Nephron progenitor cell (in vitro differentiated cells): ENCODE data around the gene KRT78.

Experiments
- DNase-seq: peaks from one replicate; pipeline ENCODE4 v3.0.0; 2021
- H3K27ac Mint-ChIP-seq: 2 replicates; pipeline ENCODE4 v1.8.0; 2021; ENCODE audit warnings: mild to moderate bottlenecking, moderate library complexity, mixed read lengths
- H3K27me3 Mint-ChIP-seq: 2 replicates; pipeline ENCODE4 v1.8.0; 2021; ENCODE audit warnings: mild to moderate bottlenecking, low read depth, mixed read lengths; ENCODE audit not compliant: poor library complexity
- H3K36me3 Mint-ChIP-seq: 2 replicates; pipeline ENCODE4 v1.8.0; 2021; ENCODE audit warnings: low read depth, mixed read lengths
- H3K4me1 Mint-ChIP-seq: 2 replicates; pipeline ENCODE4 v1.8.0; 2021; ENCODE audit warnings: mixed read lengths
- H3K4me3 Mint-ChIP-seq: 2 replicates; pipeline ENCODE4 v1.8.0; 2021; ENCODE audit warnings: mild to moderate bottlenecking, moderate library complexity, mixed read lengths
- H3K9me3 Mint-ChIP-seq: 2 replicates; pipeline ENCODE4 v1.8.0; 2021; ENCODE audit warnings: mild to moderate bottlenecking, moderate library complexity, mixed read lengths
- TF ChIP-seq, protein P1 (sequence below): fragments of 200-600 bp; sonication (generic); IDR thresholded peaks from 2 replicates; pipeline ENCODE4 v1.5.0; 2021; ENCODE audit warnings: antibody characterized with exemption

The KRT78 gene

DNA sequence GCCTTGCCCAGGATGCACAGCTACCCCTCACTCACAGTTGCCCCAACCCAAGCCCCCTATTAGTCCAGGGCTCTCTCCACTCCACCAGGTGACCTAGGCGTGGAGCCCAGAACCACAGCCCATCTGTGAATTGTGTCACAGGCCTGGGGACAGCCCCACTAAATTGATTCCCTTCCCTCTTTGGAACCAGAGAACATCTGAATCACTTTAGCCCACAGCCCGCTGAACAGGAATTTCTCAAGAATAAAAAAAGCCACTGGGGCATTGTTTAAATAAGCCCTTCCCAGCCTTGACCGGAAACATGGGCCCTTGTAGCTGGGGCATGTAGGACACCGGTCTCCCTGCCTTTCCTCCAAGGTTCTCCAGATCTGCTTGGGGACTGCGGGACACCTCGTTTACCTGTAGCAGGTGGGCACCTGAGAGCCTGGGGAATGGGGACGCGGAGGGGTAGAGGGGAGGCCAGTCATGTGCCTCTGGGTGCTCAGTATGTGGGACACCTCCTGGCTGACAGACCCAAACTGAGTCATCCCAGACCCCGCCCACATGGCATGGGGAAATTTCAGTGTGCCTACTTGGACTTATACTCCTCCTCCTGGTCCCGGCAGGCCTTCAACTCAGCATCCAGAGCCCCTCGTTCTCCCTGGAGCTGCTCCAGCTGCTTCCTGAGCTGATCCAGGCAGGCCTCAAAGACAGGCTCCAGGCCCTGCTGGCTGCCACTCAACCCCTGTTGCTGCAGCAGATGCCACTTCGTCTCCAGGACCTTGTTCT is 1.3 kb downstream of the KRT78 start:
- H3K4me3 Mint-ChIP-seq: no peak overlapping the region
- H3K36me3 Mint-ChIP-seq: no peaks in the 10 kb centered on the region
- no peaks in the 10 kb centered on the region for H3K4me1 Mint-ChIP-seq
- H3K9me3 Mint-ChIP-seq: no peaks in the 10 kb centered on the region
- H3K27ac Mint-ChIP-seq: no peak overlapping the region
- DNase-seq: no peak
- H3K27me3 Mint-ChIP-seq: peaks cover 24% of the 10 kb centered on the region
- TF ChIP-seq, protein P1, sequence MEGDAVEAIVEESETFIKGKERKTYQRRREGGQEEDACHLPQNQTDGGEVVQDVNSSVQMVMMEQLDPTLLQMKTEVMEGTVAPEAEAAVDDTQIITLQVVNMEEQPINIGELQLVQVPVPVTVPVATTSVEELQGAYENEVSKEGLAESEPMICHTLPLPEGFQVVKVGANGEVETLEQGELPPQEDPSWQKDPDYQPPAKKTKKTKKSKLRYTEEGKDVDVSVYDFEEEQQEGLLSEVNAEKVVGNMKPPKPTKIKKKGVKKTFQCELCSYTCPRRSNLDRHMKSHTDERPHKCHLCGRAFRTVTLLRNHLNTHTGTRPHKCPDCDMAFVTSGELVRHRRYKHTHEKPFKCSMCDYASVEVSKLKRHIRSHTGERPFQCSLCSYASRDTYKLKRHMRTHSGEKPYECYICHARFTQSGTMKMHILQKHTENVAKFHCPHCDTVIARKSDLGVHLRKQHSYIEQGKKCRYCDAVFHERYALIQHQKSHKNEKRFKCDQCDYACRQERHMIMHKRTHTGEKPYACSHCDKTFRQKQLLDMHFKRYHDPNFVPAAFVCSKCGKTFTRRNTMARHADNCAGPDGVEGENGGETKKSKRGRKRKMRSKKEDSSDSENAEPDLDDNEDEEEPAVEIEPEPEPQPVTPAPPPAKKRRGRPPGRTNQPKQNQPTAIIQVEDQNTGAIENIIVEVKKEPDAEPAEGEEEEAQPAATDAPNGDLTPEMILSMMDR: no peak

DNA sequence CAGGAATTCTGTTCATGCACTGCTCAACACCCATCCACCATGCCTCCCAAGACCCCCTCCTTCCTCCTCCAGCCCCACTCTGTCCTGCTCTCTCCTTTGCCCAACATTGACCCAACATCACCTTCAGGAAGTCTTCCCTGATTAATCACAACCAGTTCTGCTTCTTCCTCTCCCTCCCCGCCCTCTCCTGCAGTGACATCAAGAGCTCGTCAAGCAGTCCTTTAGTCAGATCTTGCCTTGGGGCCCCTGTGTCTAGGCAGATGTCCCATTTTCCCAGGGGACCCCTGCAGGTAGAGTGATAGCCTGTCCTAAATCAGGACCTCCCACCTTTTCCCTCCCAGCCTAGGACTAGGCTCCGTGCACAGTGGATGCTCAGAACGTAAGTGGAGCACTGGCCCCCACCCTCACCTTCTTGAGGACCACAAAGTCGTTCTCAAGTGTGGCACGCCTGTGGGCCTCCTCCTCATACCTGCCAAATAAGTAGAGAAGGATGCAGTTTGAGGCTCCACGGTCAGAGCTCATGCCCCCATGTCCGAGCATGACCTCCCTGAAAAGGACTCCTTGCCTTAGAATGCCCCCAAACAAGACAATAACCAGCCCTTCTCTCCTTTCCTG is 2.3 kb downstream of the KRT78 start:
- no peak overlapping the region for H3K27ac Mint-ChIP-seq
- no peaks in the 10 kb centered on the region for H3K9me3 Mint-ChIP-seq

DNA sequence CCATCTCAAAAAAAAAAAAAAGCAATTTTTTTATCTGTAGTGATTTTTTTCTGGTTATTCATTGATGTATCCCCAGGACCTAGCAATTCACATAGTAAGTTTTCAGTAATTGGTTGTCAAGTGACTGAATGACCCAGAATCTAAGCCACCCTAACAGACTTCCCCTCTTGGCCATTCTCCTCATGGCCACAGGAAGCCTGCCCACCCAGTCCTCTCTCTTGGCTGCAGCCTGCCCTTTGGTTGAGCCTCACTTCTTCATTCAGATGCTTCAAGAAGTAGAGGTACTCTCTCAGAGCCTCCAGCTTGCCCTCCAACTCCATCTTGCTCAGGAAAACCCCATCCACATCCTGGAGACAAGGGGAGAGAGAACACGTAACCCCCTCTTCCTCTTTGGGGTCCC is 2.8 kb downstream of the KRT78 start:
- TF ChIP-seq, protein P1: no peak
- no peak overlapping the region for H3K27ac Mint-ChIP-seq
- no peak overlapping the region for H3K4me3 Mint-ChIP-seq
- no peaks in the 10 kb centered on the region for H3K9me3 Mint-ChIP-seq
- H3K4me1 Mint-ChIP-seq: no peaks in the 10 kb centered on the region
- DNase-seq: no peak
- no peaks in the 10 kb centered on the region for H3K36me3 Mint-ChIP-seq
- H3K27me3 Mint-ChIP-seq: peaks cover 17% of the 10 kb centered on the region

More for the DNA sequence above, 2.3 kb downstream of the KRT78 start:
- Mint-ChIP-seq H3K36me3 (no peaks in the 10 kb centered on the region), H3K4me3 (no peak overlapping the region), H3K4me1 (no peaks in the 10 kb centered on the region), H3K27me3 (peaks cover 17% of the 10 kb centered on the region)
- TF ChIP-seq, protein P1: no peak
- no peak for DNase-seq

DNA sequence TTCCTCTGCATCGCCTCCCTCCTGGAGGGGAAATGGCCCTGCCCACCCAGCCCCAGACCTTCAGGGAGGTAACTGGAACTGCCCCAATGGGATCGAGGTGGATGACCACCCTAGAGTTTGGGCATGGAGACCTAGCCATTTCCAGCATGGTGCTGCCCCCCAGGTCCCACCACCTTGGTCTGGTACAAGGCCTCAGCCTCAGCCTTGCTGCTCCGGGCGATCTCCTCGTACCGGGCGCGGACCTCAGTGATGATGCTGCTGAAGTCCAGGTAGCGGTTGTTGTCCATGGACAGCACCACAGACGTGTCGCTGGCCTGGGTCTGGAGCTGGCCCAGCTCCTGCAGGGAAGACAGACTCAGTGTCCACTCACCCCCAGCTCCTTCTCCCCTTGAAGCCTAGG is 4.4 kb downstream of the KRT78 start:
- Mint-ChIP-seq H3K27me3 (peaks cover 20% of the 10 kb centered on the region), H3K9me3 (no peaks in the 10 kb centered on the region), H3K27ac (no peak overlapping the region), H3K4me1 (no peaks in the 10 kb centered on the region), H3K36me3 (no peaks in the 10 kb centered on the region), H3K4me3 (no peak overlapping the region)
- no peak for DNase-seq
- TF ChIP-seq, protein P1: no peak

DNA sequence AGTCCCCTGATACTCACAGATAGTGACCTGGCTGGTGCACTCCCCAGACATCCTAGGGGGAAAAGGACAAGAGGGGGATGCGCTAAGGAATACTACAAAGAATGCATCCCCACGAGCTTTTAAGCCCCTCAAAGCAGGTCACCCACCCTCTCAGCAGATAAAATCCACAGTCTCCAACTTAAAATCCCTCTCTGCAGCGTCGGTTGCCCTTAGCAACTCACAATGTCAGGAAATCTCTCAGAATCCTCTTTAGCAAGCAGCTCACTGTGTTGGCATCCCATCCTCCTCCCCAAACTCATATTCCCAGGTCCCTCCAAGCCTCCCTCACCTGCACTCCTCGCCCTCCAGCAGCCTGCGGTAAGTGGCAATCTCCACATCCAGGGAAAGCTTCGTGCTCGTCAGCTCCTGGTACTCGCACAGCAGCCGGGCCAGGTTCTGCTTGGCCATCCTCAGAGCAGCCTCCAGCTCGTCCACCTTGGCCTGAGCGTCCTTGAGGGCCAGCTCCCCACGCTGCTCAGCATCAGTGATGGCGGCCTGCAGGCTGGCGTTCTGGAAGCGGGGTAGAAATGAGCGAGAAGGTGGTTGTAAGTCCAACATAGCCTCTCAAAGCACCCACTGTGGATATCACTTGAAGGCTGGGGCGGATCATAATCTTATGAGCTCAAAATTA is 9.2 kb downstream of the KRT78 start:
- no peak overlapping the region for H3K27ac Mint-ChIP-seq
- H3K4me1 Mint-ChIP-seq: peaks cover 12% of the 10 kb centered on the region
- H3K9me3 Mint-ChIP-seq: no peaks in the 10 kb centered on the region
- TF ChIP-seq, protein P1: no peak
- H3K27me3 Mint-ChIP-seq: peaks cover 25% of the 10 kb centered on the region
- H3K4me3 Mint-ChIP-seq: no peak overlapping the region
- no peak for DNase-seq
- H3K36me3 Mint-ChIP-seq: no peaks in the 10 kb centered on the region
